ENCODE results near the gene NR2C2.

Gene NR2C2

GRCh38 chr3:14921811-14922705, 25.3 kb upstream of the NR2C2 start:
- no peak for DNase-seq

GRCh38 chr3:14922863-14923262, 24.5 kb upstream of the NR2C2 start:
- DNase-seq: no peak

- no peak for DNase-seq
These were observed 23.9 kb upstream of the NR2C2 start for GRCh38 chr3:14923476-14923875.

- peak; percentile 36 for DNase-seq
These were observed 21.4 kb upstream of the NR2C2 start for GRCh38 chr3:14925729-14926591.

GRCh38 chr3:14926592-14926991, 20.8 kb upstream of the NR2C2 start:
- DNase-seq: no peak

- DNase-seq: no peak
These were observed 20.1 kb upstream of the NR2C2 start for GRCh38 chr3:14927308-14927707.

- DNase-seq: no peak
These were observed 17.9 kb upstream of the NR2C2 start for GRCh38 chr3:14929310-14930074.

- DNase-seq: no peak
These were observed 13.5 kb upstream of the NR2C2 start for GRCh38 chr3:14933820-14934425.

- DNase-seq: no peak
These were observed 11.6 kb upstream of the NR2C2 start for GRCh38 chr3:14935592-14936345.

GRCh38 chr3:14938954-14939353, 8.4 kb upstream of the NR2C2 start:
- DNase-seq: no peak

- no peak for DNase-seq
These were observed 5.5 kb upstream of the NR2C2 start for GRCh38 chr3:14941871-14942270.

GRCh38 chr3:14943042-14943441, 4.3 kb upstream of the NR2C2 start:
- DNase-seq: no peak

GRCh38 chr3:14946236-14946635, 1.1 kb upstream of the NR2C2 start:
- no peak for DNase-seq

GRCh38 chr3:14946739-14947099, 664 bp upstream of the NR2C2 start:
- DNase-seq: no peak

GRCh38 chr3:14947886-14948608, 664 bp downstream of the NR2C2 start:
- peak; percentile 84 for DNase-seq

GRCh38 chr3:14948609-14949038, 1.2 kb downstream of the NR2C2 start:
- no peak for DNase-seq

- DNase-seq: no peak
These were observed 1.7 kb downstream of the NR2C2 start for GRCh38 chr3:14949126-14949525.

GRCh38 chr3:14950274-14950673, 2.9 kb downstream of the NR2C2 start:
- DNase-seq: no peak

GRCh38 chr3:14957153-14957552, 9.8 kb downstream of the NR2C2 start:
- DNase-seq: no peak

GRCh38 chr3:14957925-14958324, 10.5 kb downstream of the NR2C2 start:
- DNase-seq: no peak

GRCh38 chr3:14959359-14959943, 12.1 kb downstream of the NR2C2 start:
- DNase-seq: no peak

Data from NCI-H2171 treated with DMSO at 0.1 percent for 48 hours (cell line).